Measurements from ENCODE around the gene CD99. TPM values are rescaled to one million over a fixed set of nuclear protein-coding genes. Genes with fewer than 3 reads are reported as not detected.
"Not testable (repeated sequence)": the region's sequence is repeated elsewhere in the genome, so short reads cannot be mapped to it uniquely, and the experiment has no call there.

CD99 gene
- total RNA-seq, 4 donors from 2014 or later, result 162 to 192 (median 179) TPM

- Histone ChIP-seq H3K9me3 (no peaks in the 10 kb centered on the region), H3K36me3 (peaks cover 10% of the 10 kb centered on the region), H3K27me3 (no peaks in the 10 kb centered on the region), H3K27ac (no peak overlapping the region), H3K4me1 (no peaks in the 10 kb centered on the region), H3K4me3 (no peak overlapping the region)
- no peak for DNase-seq (ENCODE audit: low spot score in 2 of 2)
- TF ChIP-seq CTCF (IDR thresholded peaks at IDR 0.05) (no peak), POLR2AphosphoS5 (IDR thresholded peaks at IDR 0.05) (no peak), POLR2A (IDR thresholded peaks at IDR 0.05) (no peak), EP300 (IDR thresholded peaks at IDR 0.05) (no peak)
- WGBS, result 100% methylated on average over 3 of the region's 3 CpGs
Observed at GRCh38 chrX:2774776-2775175, 83.7 kb downstream of the CD99 start.

- DNase-seq (ENCODE audit: low spot score in 2 of 2); H3K9me3 ChIP-seq; H3K27ac ChIP-seq; H3K4me3 ChIP-seq; H3K27me3 ChIP-seq; H3K4me1 ChIP-seq; H3K36me3 ChIP-seq: not testable (repeated sequence)
- WGBS, result 84% methylated on average over 12 of the region's 12 CpGs
Observed at GRCh38 chrX:2780472-2781225, 89.6 kb downstream of the CD99 start.

GRCh38 chrX:2781226-2781571 is 90.1 kb downstream of the CD99 start:
- no peak overlapping the region for H3K4me3 ChIP-seq
- no peaks in the 10 kb centered on the region for H3K4me1 ChIP-seq
- no peak overlapping the region for H3K27ac ChIP-seq
- H3K9me3 ChIP-seq, result no peaks in the 10 kb centered on the region
- WGBS, result 92% methylated on average over 1 of the region's 1 CpG
- no peaks in the 10 kb centered on the region for H3K27me3 ChIP-seq
- H3K36me3 ChIP-seq, result no peaks in the 10 kb centered on the region
- no peak for DNase-seq (ENCODE audit: low spot score in 2 of 2)
- TF ChIP-seq POLR2A (IDR thresholded peaks at IDR 0.05) (no peak), EP300 (IDR thresholded peaks at IDR 0.05) (no peak), CTCF (IDR thresholded peaks at IDR 0.05) (no peak), POLR2AphosphoS5 (IDR thresholded peaks at IDR 0.05) (no peak)

- no peak for TF ChIP-seq EP300 (IDR thresholded peaks at IDR 0.05)
- no peak for TF ChIP-seq POLR2A (IDR thresholded peaks at IDR 0.05)
- TF ChIP-seq POLR2AphosphoS5 (IDR thresholded peaks at IDR 0.05), result no peak
- TF ChIP-seq CTCF (IDR thresholded peaks at IDR 0.05), result no peak
- Histone ChIP-seq H3K4me3 (no peak overlapping the region), H3K27me3 (no peaks in the 10 kb centered on the region), H3K27ac (no peak overlapping the region), H3K9me3 (no peaks in the 10 kb centered on the region), H3K36me3 (no peaks in the 10 kb centered on the region), H3K4me1 (no peaks in the 10 kb centered on the region)
- no peak for DNase-seq (ENCODE audit: low spot score in 2 of 2)
- 60% methylated on average over 6 of the region's 6 CpGs for WGBS
Observed at GRCh38 chrX:2781698-2782097, 90.6 kb downstream of the CD99 start.

GRCh38 chrX:2782171-2782570 is 91.1 kb downstream of the CD99 start:
- H3K4me3 ChIP-seq, result no peak overlapping the region
- no peaks in the 10 kb centered on the region for H3K27me3 ChIP-seq
- DNase-seq (ENCODE audit: low spot score in 2 of 2), result no peak
- TF ChIP-seq CTCF (IDR thresholded peaks at IDR 0.05) (no peak), POLR2A (IDR thresholded peaks at IDR 0.05) (no peak), EP300 (IDR thresholded peaks at IDR 0.05) (no peak), POLR2AphosphoS5 (IDR thresholded peaks at IDR 0.05) (no peak)
- H3K4me1 ChIP-seq, result no peaks in the 10 kb centered on the region
- WGBS, result 70% methylated on average over 4 of the region's 4 CpGs
- no peaks in the 10 kb centered on the region for H3K9me3 ChIP-seq
- H3K27ac ChIP-seq, result no peak overlapping the region
- H3K36me3 ChIP-seq, result no peaks in the 10 kb centered on the region

- Histone ChIP-seq H3K27me3 (no peaks in the 10 kb centered on the region), H3K9me3 (no peaks in the 10 kb centered on the region), H3K36me3 (no peaks in the 10 kb centered on the region), H3K27ac (no peak overlapping the region), H3K4me3 (no peak overlapping the region), H3K4me1 (no peaks in the 10 kb centered on the region)
- no peak for TF ChIP-seq POLR2AphosphoS5 (IDR thresholded peaks at IDR 0.05)
- no peak for TF ChIP-seq EP300 (IDR thresholded peaks at IDR 0.05)
- TF ChIP-seq POLR2A (IDR thresholded peaks at IDR 0.05), result no peak
- no peak for TF ChIP-seq CTCF (IDR thresholded peaks at IDR 0.05)
- DNase-seq (ENCODE audit: low spot score in 2 of 2), result no peak
- WGBS, result 72% methylated on average over 4 of the region's 4 CpGs
Observed at GRCh38 chrX:2782778-2783177, 91.7 kb downstream of the CD99 start.
